SK-N-SH (cell line): ENCODE data around the gene GRIK1.

ENCODE experiments used
- EP300 ChIP-seq, 2 experiments: IDR thresholded peaks; 2 replicates each; pipeline versions ENCODE4 v1.4.0 to v1.6.1; 2012; ENCODE audit warnings: borderline replicate concordance in 1 of 2, low read depth in 1 of 2, low read length in 1 of 2
- EZH2phosphoT487 ChIP-seq: fragments of 200-600 bp; sonication (generic); IDR thresholded peaks from 2 replicates; pipeline ENCODE4 v1.6.1; 2017; ENCODE audit warnings: low read depth, mixed run types, mild to moderate bottlenecking, antibody characterized with exemption, moderate library complexity, borderline replicate concordance
- FOXM1 ChIP-seq: IDR thresholded peaks from 2 replicates; pipeline ENCODE4 v1.4.0; 2012; ENCODE audit warnings: low read depth, mild to moderate bottlenecking
- JUND ChIP-seq: IDR thresholded peaks from 2 replicates; pipeline ENCODE4 v1.4.0; 2012
- NRF1 ChIP-seq: IDR thresholded peaks from 2 replicates; pipeline ENCODE4 v1.6.1; 2012; ENCODE audit warnings: low read depth, mild to moderate bottlenecking, low read length
- POLR2AphosphoS5 ChIP-seq: IDR thresholded peaks from 2 replicates; pipeline ENCODE4 v1.6.1; 2012; ENCODE audit warnings: low read depth, low read length
- SIN3A ChIP-seq: IDR thresholded peaks from 2 replicates; pipeline ENCODE4 v1.6.1; 2012; ENCODE audit warnings: low read depth, mild to moderate bottlenecking, low read length, moderate library complexity, borderline replicate concordance
- SMC3 ChIP-seq: IDR thresholded peaks from 2 replicates; pipeline ENCODE4 v1.6.1; 2012; ENCODE audit warnings: low read depth, low read length, improper control_type of control experiment
- TAF1 ChIP-seq: IDR thresholded peaks from 2 replicates; pipeline ENCODE4 v1.6.1; 2012; ENCODE audit warnings: low read depth, mild to moderate bottlenecking, low read length, moderate library complexity, borderline replicate concordance
- TEAD4 ChIP-seq: IDR thresholded peaks from 2 replicates; pipeline ENCODE4 v1.4.0; 2012; ENCODE audit warnings: mild to moderate bottlenecking, borderline replicate concordance; ENCODE audit not compliant: insufficient read depth
- TF ChIP-seq, protein P1 (sequence below): fragments of 200-600 bp; sonication (generic); IDR thresholded peaks from 2 replicates; pipeline ENCODE4 v1.6.1; 2017; ENCODE audit warnings: antibody characterized with exemption, mild to moderate bottlenecking, moderate library complexity
- TF ChIP-seq, protein P2 (sequence below): IDR thresholded peaks from 2 replicates; pipeline ENCODE4 v1.6.1; 2012; ENCODE audit warnings: mild to moderate bottlenecking, low read depth, low read length, moderate library complexity
- TF ChIP-seq, protein P3 (sequence below): IDR thresholded peaks from 2 replicates; pipeline ENCODE4 v1.4.0; 2012; ENCODE audit warnings: low read depth, borderline replicate concordance
- TF ChIP-seq, protein P4 (sequence below): fragments of 150-350 bp; IDR thresholded peaks from 2 replicates; pipeline ENCODE4 v1.6.1; 2017; ENCODE audit warnings: antibody characterized with exemption, low read length, low read depth, borderline replicate concordance

DNA sequence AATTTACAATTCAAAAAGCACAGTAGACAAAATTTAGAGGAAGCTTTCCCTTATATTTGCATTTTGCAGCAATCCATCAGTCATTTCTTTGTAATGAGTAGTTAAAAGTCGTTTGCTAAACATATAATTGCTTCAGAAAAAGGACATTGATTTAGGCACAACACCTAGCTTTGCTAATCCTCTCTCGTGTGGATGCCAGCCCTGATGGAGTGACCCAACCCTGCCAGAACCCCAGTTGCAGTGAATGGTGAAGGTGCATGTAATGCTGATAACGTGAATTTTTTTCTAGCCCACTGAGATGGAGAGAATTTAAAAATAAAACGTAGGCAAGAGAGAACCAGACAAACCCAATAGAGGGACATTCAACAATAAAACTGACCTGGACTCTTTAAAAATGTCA lies 263.4 kb downstream of the GRIK1 start:
- TF ChIP-seq SIN3A (no peak), FOXM1 (no peak), POLR2AphosphoS5 (no peak), TAF1 (no peak), JUND (no peak), EZH2phosphoT487 (no peak), SMC3 (no peak), EP300 (IDR thresholded peaks at IDR 0.05; ENCODE audit: borderline replicate concordance in 1 of 2, low read depth in 1 of 2, low read length in 1 of 2) (no peak), TEAD4 (no peak), NRF1 (no peak)
- TF ChIP-seq, protein P1, sequence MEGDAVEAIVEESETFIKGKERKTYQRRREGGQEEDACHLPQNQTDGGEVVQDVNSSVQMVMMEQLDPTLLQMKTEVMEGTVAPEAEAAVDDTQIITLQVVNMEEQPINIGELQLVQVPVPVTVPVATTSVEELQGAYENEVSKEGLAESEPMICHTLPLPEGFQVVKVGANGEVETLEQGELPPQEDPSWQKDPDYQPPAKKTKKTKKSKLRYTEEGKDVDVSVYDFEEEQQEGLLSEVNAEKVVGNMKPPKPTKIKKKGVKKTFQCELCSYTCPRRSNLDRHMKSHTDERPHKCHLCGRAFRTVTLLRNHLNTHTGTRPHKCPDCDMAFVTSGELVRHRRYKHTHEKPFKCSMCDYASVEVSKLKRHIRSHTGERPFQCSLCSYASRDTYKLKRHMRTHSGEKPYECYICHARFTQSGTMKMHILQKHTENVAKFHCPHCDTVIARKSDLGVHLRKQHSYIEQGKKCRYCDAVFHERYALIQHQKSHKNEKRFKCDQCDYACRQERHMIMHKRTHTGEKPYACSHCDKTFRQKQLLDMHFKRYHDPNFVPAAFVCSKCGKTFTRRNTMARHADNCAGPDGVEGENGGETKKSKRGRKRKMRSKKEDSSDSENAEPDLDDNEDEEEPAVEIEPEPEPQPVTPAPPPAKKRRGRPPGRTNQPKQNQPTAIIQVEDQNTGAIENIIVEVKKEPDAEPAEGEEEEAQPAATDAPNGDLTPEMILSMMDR: no peak
- TF ChIP-seq, protein P2, sequence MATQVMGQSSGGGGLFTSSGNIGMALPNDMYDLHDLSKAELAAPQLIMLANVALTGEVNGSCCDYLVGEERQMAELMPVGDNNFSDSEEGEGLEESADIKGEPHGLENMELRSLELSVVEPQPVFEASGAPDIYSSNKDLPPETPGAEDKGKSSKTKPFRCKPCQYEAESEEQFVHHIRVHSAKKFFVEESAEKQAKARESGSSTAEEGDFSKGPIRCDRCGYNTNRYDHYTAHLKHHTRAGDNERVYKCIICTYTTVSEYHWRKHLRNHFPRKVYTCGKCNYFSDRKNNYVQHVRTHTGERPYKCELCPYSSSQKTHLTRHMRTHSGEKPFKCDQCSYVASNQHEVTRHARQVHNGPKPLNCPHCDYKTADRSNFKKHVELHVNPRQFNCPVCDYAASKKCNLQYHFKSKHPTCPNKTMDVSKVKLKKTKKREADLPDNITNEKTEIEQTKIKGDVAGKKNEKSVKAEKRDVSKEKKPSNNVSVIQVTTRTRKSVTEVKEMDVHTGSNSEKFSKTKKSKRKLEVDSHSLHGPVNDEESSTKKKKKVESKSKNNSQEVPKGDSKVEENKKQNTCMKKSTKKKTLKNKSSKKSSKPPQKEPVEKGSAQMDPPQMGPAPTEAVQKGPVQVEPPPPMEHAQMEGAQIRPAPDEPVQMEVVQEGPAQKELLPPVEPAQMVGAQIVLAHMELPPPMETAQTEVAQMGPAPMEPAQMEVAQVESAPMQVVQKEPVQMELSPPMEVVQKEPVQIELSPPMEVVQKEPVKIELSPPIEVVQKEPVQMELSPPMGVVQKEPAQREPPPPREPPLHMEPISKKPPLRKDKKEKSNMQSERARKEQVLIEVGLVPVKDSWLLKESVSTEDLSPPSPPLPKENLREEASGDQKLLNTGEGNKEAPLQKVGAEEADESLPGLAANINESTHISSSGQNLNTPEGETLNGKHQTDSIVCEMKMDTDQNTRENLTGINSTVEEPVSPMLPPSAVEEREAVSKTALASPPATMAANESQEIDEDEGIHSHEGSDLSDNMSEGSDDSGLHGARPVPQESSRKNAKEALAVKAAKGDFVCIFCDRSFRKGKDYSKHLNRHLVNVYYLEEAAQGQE: no peak
- TF ChIP-seq, protein P3, sequence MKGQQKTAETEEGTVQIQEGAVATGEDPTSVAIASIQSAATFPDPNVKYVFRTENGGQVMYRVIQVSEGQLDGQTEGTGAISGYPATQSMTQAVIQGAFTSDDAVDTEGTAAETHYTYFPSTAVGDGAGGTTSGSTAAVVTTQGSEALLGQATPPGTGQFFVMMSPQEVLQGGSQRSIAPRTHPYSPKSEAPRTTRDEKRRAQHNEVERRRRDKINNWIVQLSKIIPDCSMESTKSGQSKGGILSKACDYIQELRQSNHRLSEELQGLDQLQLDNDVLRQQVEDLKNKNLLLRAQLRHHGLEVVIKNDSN: no peak
- TF ChIP-seq, protein P4, sequence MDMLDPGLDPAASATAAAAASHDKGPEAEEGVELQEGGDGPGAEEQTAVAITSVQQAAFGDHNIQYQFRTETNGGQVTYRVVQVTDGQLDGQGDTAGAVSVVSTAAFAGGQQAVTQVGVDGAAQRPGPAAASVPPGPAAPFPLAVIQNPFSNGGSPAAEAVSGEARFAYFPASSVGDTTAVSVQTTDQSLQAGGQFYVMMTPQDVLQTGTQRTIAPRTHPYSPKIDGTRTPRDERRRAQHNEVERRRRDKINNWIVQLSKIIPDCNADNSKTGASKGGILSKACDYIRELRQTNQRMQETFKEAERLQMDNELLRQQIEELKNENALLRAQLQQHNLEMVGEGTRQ: no peak
